Adrenal gland (tissue), 12 donors: ENCODE measurements around the gene KRTAP2-2. TPM values are rescaled to one million over a fixed set of nuclear protein-coding genes. Genes with fewer than 3 reads are reported as not detected.
"Not testable (repeated sequence)": the region's sequence is repeated elsewhere in the genome, so short reads cannot be mapped to it uniquely, and the experiment has no call there.

Experiments used
- DNase-seq, 7 donors: peaks; one replicate each; pipeline ENCODE4 v3.0.0-alpha.2; 2019 to 2020
- H3K27ac ChIP-seq, 5 donors: fragments of 200-600 bp; sonication (generic) in 4 of 5; 1 replicate in 3 of 5; 2 replicates in 2 of 5; pipeline versions ENCODE4 v1.5.1 to v1.8.0; 2016 to 2020; ENCODE audit warnings: mild to moderate bottlenecking in 1 of 5
- H3K27me3 ChIP-seq: fragments of 200-600 bp; 2 replicates; pipeline ENCODE4 v1.8.0; 2021
- H3K36me3 ChIP-seq, 2 donors: fragments of 200-600 bp; replicated peaks in 1 of 2; 1 replicate in 1 of 2; 2 replicates in 1 of 2; pipeline versions ENCODE4 v1.5.1 to v1.8.0; 2018 to 2022
- H3K4me1 ChIP-seq, 2 donors: fragments of 200-600 bp; replicated peaks in 1 of 2; 1 replicate in 1 of 2; 2 replicates in 1 of 2; pipeline versions ENCODE4 v1.5.1 to v1.8.0; 2018 to 2021
- H3K4me3 ChIP-seq, 4 donors: fragments of 200-600 bp; sonication (generic) in 3 of 4; one replicate each; pipeline ENCODE4 v1.5.1; 2016 to 2018
- H3K9me3 ChIP-seq, 3 donors: fragments of 200-600 bp; sonication (generic) in 1 of 3; replicated peaks in 1 of 3; 1 replicate in 2 of 3; 2 replicates in 1 of 3; pipeline versions ENCODE4 v1.5.1 to v1.8.0; 2016 to 2021
- CTCF ChIP-seq, 6 experiments: fragments of 450-650 bp in 4 of 6; fragments of 200-600 bp in 2 of 6; sonication (generic) in 1 of 6; IDR thresholded peaks; 1 replicate in 5 of 6; 2 replicates in 1 of 6; pipeline versions ENCODE4 v1.5.1 to v1.8.0; 2016 to 2021; ENCODE audit warnings: antibody characterized with exemption in 6 of 6, mild to moderate bottlenecking in 2 of 6, moderate library complexity in 1 of 6
- POLR2A ChIP-seq, 2 donors: fragments of 450-650 bp; IDR thresholded peaks; one replicate each; pipeline ENCODE4 v1.6.1; 2017; ENCODE audit warnings: antibody characterized with exemption in 2 of 2, mild to moderate bottlenecking in 2 of 2, moderate library complexity in 1 of 2
- WGBS, 4 donors: extraction: QIAGEN DNeasy Blood & Tissue Kit in 2 of 4; methylation state at CpG; one replicate each; pipeline versions ENCODE4 v1.1.5 to v1.1.7; 2013 to 2017; 5-methylcytosine and 5-hydroxymethylcytosine counted together
- intact Hi-C, 2 donors: fragments of 100-400 bp; cut with DNase I; formaldehyde crosslinking; loops; one replicate each; pipeline versions ENCODE4 v1.14.1 to v1.15.0; 2022 to 2023
- polyA plus RNA-seq, 3 donors: library from polyadenylated mRNA; stranded (reverse); fragments of 200-250 nt in 2 of 3; fragments of 350-450 nt in 1 of 3; fragmentation: Illumina TruSeq in 1 of 3; extraction: RNeasy Lipid Tissue Mini Kit (QIAGEN cat#74804) in 1 of 3; gene quantifications; one replicate each; pipeline ENCODE4 v1.2.3, GENCODE V29; 2013 to 2014
- total RNA-seq, 9 donors: library from RNA; depleted of rRNA in 4 of 9; stranded (reverse); fragments of >200 nt in 4 of 9; fragments of 120-200 nt in 1 of 9; fragmentation: NEBNext Ultra II Directional in 1 of 9; extraction: Animal tissue kit (Norgen Biotek cat#: 25700) in 1 of 9; gene quantifications; one replicate each; pipeline versions ENCODE4 v1.1.0 to v1.2.4, GENCODE V29; 2013 to 2023
- donor health status: healthy with polysubstance abuse.
- donor health status: Bipolar disorder and iron deficiency.
- donor health status: DM: yes; HTN: yes; CAD: no.
- donor health status: DM: no; HTN: no; CAD: no.
- donor health status: DM: no; HTN: no; CAD: no.
- donor health status: DM: yes; HTN: yes; CAD: no.

The KRTAP2-2 gene
- total and polyA plus RNA-seq, 12 donors, result not detected

GRCh38 chr17:41037853-41038350, 17.1 kb downstream of the KRTAP2-2 start:
- H3K4me3 ChIP-seq, result no peak overlapping the region
- TF ChIP-seq CTCF (IDR thresholded peaks at IDR 0.05) (no peak), POLR2A (IDR thresholded peaks at IDR 0.05) (no peak)
- H3K36me3 ChIP-seq, result no peaks in the 10 kb centered on the region
- no peaks in the 10 kb centered on the region for H3K27me3 ChIP-seq
- intact Hi-C loops, result no loop called here
- WGBS, 4 donors, result 65 to 86% (median 79%) methylated on average over 2 of the region's 2 CpGs
- H3K27ac ChIP-seq, result no peak overlapping the region
- no peak for DNase-seq
- no peaks in the 10 kb centered on the region for H3K9me3 ChIP-seq
- H3K4me1 ChIP-seq, result no peaks in the 10 kb centered on the region

GRCh38 chr17:41034346-41034935, 20.6 kb downstream of the KRTAP2-2 start, which contains the start of gene KRTAP1-3:
TSS of gene KRTAP1-3 (minus strand) at chr17:41034874. CDS start at chr17:41034821, 53 bp downstream.
- intact Hi-C loops, H3K9me3 ChIP-seq, H3K36me3 ChIP-seq, H3K4me3 ChIP-seq, H3K27me3 ChIP-seq, H3K27ac ChIP-seq, DNase-seq, H3K4me1 ChIP-seq: not testable (repeated sequence)
- 81 to 91% (median 87%) methylated on average over 4 to 10 of the region's 10 CpGs for WGBS, 4 donors

DNA sequence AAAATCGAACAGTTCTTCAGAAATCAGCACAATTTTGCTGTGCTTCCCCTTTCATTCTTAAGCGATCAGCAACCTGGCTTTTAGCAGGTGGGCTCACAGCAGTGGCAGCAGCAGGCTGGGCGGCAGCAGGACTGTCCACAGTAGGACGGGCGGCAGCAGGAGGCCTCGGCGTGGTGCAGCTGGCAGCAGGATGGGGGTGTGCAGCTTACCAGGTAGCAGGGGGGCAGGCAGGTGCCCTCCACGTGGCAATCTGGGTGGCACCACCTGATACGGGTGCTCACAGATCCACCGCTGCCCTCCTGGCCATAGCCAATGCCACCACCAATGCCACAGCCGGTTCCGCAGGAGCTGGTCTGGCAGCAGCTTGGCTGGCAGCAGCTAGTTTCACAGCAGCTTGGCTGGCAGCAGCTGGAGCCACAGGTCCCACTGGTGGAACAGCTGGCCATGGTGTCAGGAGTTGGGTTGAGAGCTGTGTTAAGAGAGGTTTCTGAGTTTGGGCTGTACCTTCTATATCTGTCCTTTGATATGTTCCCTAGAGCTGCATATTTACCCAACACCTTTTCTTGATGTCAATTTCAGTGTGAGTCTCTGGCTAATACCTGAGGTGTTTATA, 25.3 kb downstream of the KRTAP2-2 start, which contains the start of gene KRTAP1-4:
Gene KRTAP1-4, minus strand, starts transcription at position 563 of the 613 bp plus-strand sequence. Its CDS starts 117 bp downstream, at position 446.
- TF ChIP-seq POLR2A (IDR thresholded peaks at IDR 0.05) (no peak), CTCF (IDR thresholded peaks at IDR 0.05) (no peak)
- 77 to 91% (median 83%) methylated on average over 7 to 12 of the region's 12 CpGs for WGBS, 4 donors
- intact Hi-C loops, result no loop called here
- no peak within 1 kb of the TSS for H3K27ac ChIP-seq
- no peaks in the 10 kb centered on the region for H3K4me1 ChIP-seq
- DNase-seq, result no peak
- no peaks in the 10 kb centered on the region for H3K27me3 ChIP-seq
- no peaks in the 10 kb centered on the region for H3K9me3 ChIP-seq
- no peak within 1 kb of the TSS for H3K4me3 ChIP-seq
- H3K36me3 ChIP-seq, result no peaks in the 10 kb centered on the region

DNA sequence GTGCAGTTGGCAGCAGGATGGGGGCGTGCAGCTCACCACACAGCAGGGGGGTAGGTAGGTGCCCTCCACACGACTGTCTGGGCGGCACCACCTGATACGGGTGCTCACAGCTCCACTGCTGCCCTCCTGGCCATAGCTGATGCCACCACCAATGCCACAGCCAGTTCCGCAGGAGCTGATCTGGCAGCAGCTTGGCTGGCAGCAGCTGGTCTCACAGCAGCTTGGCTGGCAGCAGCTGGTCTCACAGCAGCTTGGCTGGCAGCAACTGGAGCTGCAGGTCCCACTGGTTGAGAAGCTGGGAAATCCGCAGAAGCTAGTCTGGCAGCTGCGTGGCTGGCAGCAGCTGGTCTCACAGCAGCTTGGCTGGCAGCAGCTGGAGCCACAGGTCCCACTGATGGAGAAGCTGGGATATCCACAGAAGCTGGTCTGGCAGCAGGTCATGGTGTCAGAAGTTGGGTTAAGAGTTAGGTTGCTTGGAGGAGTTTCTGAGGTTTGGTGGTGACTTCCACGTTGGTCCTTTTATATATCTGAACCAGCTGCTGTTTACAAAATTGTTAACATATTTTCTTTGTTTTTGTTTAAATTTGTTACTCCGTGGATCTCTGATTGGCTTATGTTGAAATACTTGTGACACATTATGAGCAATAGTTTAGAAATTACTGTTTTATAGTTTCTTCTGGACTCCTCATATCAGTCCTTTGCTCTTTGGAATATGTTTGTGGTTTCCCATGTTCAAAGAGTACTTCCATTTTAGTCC, 28.1 kb downstream of the KRTAP2-2 start, which contains the start of gene KRTAP1-5:
Gene KRTAP1-5, minus strand, starts transcription at position 494 of the 757 bp plus-strand sequence. Its CDS starts 53 bp downstream, at position 441.
- intact Hi-C loops, result no loop called here
- H3K4me3 ChIP-seq, result no peak within 1 kb of the TSS

More for the DNA sequence above, 28.1 kb downstream of the KRTAP2-2 start, which contains the start of gene KRTAP1-5:
- H3K27me3 ChIP-seq, result no peaks in the 10 kb centered on the region
- 68 to 84% (median 73%) methylated on average over 5 to 9 of the region's 9 CpGs for WGBS, 4 donors
- H3K9me3 ChIP-seq, result no peaks in the 10 kb centered on the region
- TF ChIP-seq CTCF (IDR thresholded peaks at IDR 0.05), result no peak
- no peak for TF ChIP-seq POLR2A (IDR thresholded peaks at IDR 0.05)
- H3K4me1 ChIP-seq, result no peaks in the 10 kb centered on the region
- H3K36me3 ChIP-seq, result no peaks in the 10 kb centered on the region
- no peak for DNase-seq
- no peak within 1 kb of the TSS for H3K27ac ChIP-seq
